T-helper 1 cell treated with Interleukin-12 subunit alpha and Interleukin-12 subunit beta and Interleukin-4 antibody, amounts not matched to agents 30 μg/mL and 1 μg/mL, for 36 hours (primary cell): ENCODE data around the gene SLC6A6.

Experiments
- H3K27ac Mint-ChIP-seq: one replicate; pipeline ENCODE4 v1.8.0; 2021; ENCODE audit warnings: mild to moderate bottlenecking, mixed read lengths
- H3K27me3 Mint-ChIP-seq: one replicate; pipeline ENCODE4 v1.8.0; 2021; ENCODE audit warnings: low read depth, mixed read lengths
- H3K36me3 Mint-ChIP-seq: one replicate; pipeline ENCODE4 v1.8.0; 2021; ENCODE audit warnings: low read depth, mixed read lengths
- H3K4me1 Mint-ChIP-seq: one replicate; pipeline ENCODE4 v1.8.0; 2021; ENCODE audit warnings: low read depth, mixed read lengths
- H3K4me3 Mint-ChIP-seq: one replicate; pipeline ENCODE4 v1.8.0; 2021; ENCODE audit warnings: mild to moderate bottlenecking, moderate library complexity, mixed read lengths
- H3K9me3 Mint-ChIP-seq: one replicate; pipeline ENCODE4 v1.8.0; 2021; ENCODE audit warnings: mixed read lengths

The SLC6A6 gene

GRCh38 chr3:14413381-14414071, 11.1 kb downstream of the SLC6A6 start:
- peaks cover 14% of the 10 kb centered on the region for H3K36me3 Mint-ChIP-seq
- no peak overlapping the region for H3K27ac Mint-ChIP-seq
- no peaks in the 10 kb centered on the region for H3K9me3 Mint-ChIP-seq
- H3K27me3 Mint-ChIP-seq: no peaks in the 10 kb centered on the region
- H3K4me1 Mint-ChIP-seq: peaks cover 30% of the 10 kb centered on the region
- H3K4me3 Mint-ChIP-seq: no peak overlapping the region

- no peak overlapping the region for H3K4me3 Mint-ChIP-seq
These were observed 12.5 kb downstream of the SLC6A6 start for GRCh38 chr3:14414846-14415464.

GRCh38 chr3:14415501-14415900, 13.1 kb downstream of the SLC6A6 start:
- Mint-ChIP-seq H3K4me1 (peaks cover 20% of the 10 kb centered on the region), H3K27ac (no peak overlapping the region)

More at GRCh38 chr3:14414846-14415464, 12.5 kb downstream of the SLC6A6 start:
- no peaks in the 10 kb centered on the region for H3K27me3 Mint-ChIP-seq
- peaks cover 25% of the 10 kb centered on the region for H3K4me1 Mint-ChIP-seq
- no peak overlapping the region for H3K27ac Mint-ChIP-seq
- H3K9me3 Mint-ChIP-seq: no peaks in the 10 kb centered on the region
- peaks cover 14% of the 10 kb centered on the region for H3K36me3 Mint-ChIP-seq

GRCh38 chr3:14416453-14416852, 14.0 kb downstream of the SLC6A6 start:
- Mint-ChIP-seq H3K4me3 (no peak overlapping the region), H3K4me1 (peaks cover 11% of the 10 kb centered on the region), H3K36me3 (peaks cover 7% of the 10 kb centered on the region), H3K27me3 (no peaks in the 10 kb centered on the region), H3K27ac (no peak overlapping the region), H3K9me3 (no peaks in the 10 kb centered on the region)

More at GRCh38 chr3:14415501-14415900, 13.1 kb downstream of the SLC6A6 start:
- Mint-ChIP-seq H3K27me3 (no peaks in the 10 kb centered on the region), H3K36me3 (peaks cover 14% of the 10 kb centered on the region), H3K4me3 (no peak overlapping the region), H3K9me3 (no peaks in the 10 kb centered on the region)

- H3K27me3 Mint-ChIP-seq: no peaks in the 10 kb centered on the region
- no peak overlapping the region for H3K4me3 Mint-ChIP-seq
- no peaks in the 10 kb centered on the region for H3K9me3 Mint-ChIP-seq
- H3K36me3 Mint-ChIP-seq: peaks cover 9% of the 10 kb centered on the region
- no peak overlapping the region for H3K27ac Mint-ChIP-seq
- peaks cover 20% of the 10 kb centered on the region for H3K4me1 Mint-ChIP-seq
These were observed 16.2 kb downstream of the SLC6A6 start for GRCh38 chr3:14418296-14419250.

- Mint-ChIP-seq H3K4me3 (no peak overlapping the region), H3K4me1 (peaks cover 48% of the 10 kb centered on the region), H3K9me3 (no peaks in the 10 kb centered on the region), H3K27me3 (no peaks in the 10 kb centered on the region), H3K27ac (peak overlapping the region; percentile 31), H3K36me3 (peaks cover 6% of the 10 kb centered on the region)
These were observed 19.9 kb downstream of the SLC6A6 start for GRCh38 chr3:14422016-14422963.

GRCh38 chr3:14423197-14423743, 20.9 kb downstream of the SLC6A6 start:
- no peaks in the 10 kb centered on the region for H3K27me3 Mint-ChIP-seq
- peak overlapping the region; percentile 31 for H3K27ac Mint-ChIP-seq
- H3K9me3 Mint-ChIP-seq: no peaks in the 10 kb centered on the region
- peaks cover 6% of the 10 kb centered on the region for H3K36me3 Mint-ChIP-seq
- no peak overlapping the region for H3K4me3 Mint-ChIP-seq
- H3K4me1 Mint-ChIP-seq: peaks cover 54% of the 10 kb centered on the region

- no peaks in the 10 kb centered on the region for H3K27me3 Mint-ChIP-seq
- H3K36me3 Mint-ChIP-seq: peaks cover 6% of the 10 kb centered on the region
- H3K9me3 Mint-ChIP-seq: no peaks in the 10 kb centered on the region
- peaks cover 58% of the 10 kb centered on the region for H3K4me1 Mint-ChIP-seq
- peak overlapping the region; percentile 48 for H3K4me3 Mint-ChIP-seq
- H3K27ac Mint-ChIP-seq: peak overlapping the region; percentile 82
These were observed 21.6 kb downstream of the SLC6A6 start for GRCh38 chr3:14423963-14424362.

- no peaks in the 10 kb centered on the region for H3K9me3 Mint-ChIP-seq
- H3K27me3 Mint-ChIP-seq: no peaks in the 10 kb centered on the region
- H3K4me1 Mint-ChIP-seq: peaks cover 67% of the 10 kb centered on the region
- H3K36me3 Mint-ChIP-seq: peaks cover 6% of the 10 kb centered on the region
- H3K4me3 Mint-ChIP-seq: peak overlapping the region; percentile 5
- peak overlapping the region; percentile 82 for H3K27ac Mint-ChIP-seq
These were observed 22.5 kb downstream of the SLC6A6 start for GRCh38 chr3:14424711-14425580.

- Mint-ChIP-seq H3K4me1 (peaks cover 71% of the 10 kb centered on the region), H3K36me3 (peaks cover 6% of the 10 kb centered on the region), H3K27me3 (no peaks in the 10 kb centered on the region), H3K9me3 (no peaks in the 10 kb centered on the region), H3K4me3 (peak overlapping the region; percentile 59), H3K27ac (peak overlapping the region; percentile 82)
These were observed 23.3 kb downstream of the SLC6A6 start for GRCh38 chr3:14425581-14426304.

- Mint-ChIP-seq H3K9me3 (no peaks in the 10 kb centered on the region), H3K36me3 (peaks cover 10% of the 10 kb centered on the region), H3K4me3 (peak overlapping the region; percentile 59), H3K27ac (peak overlapping the region; percentile 68), H3K4me1 (peaks cover 76% of the 10 kb centered on the region), H3K27me3 (no peaks in the 10 kb centered on the region)
These were observed 23.9 kb downstream of the SLC6A6 start for GRCh38 chr3:14426305-14426620.
